Vagina (tissue), 2 donors: ENCODE data around the gene OR1A2.
"Not testable (repeated sequence)": the region's sequence is repeated elsewhere in the genome, so short reads cannot be mapped to it uniquely, and the experiment has no call there.

ENCODE experiments used
- CTCF ChIP-seq, 3 experiments: fragments of 450-650 bp in 2 of 3; fragments of 200-600 bp in 1 of 3; sonication (generic) in 1 of 3; IDR thresholded peaks; one replicate each; pipeline ENCODE4 v1.5.1; 2017 to 2019; ENCODE audit warnings: antibody characterized with exemption in 3 of 3, mild to moderate bottlenecking in 2 of 3, moderate library complexity in 2 of 3
- POLR2A ChIP-seq, 2 donors: fragments of 450-650 bp; IDR thresholded peaks; one replicate each; pipeline ENCODE4 v1.6.1; 2017; ENCODE audit warnings: antibody characterized with exemption in 2 of 2, mild to moderate bottlenecking in 2 of 2, moderate library complexity in 2 of 2
- POLR2AphosphoS5 ChIP-seq, 2 donors: sonication (generic); formaldehyde crosslinking; IDR thresholded peaks; one replicate each; pipeline ENCODE4 v1.9.0; 2017; ENCODE audit warnings: antibody characterized with exemption in 2 of 2, mild to moderate bottlenecking in 2 of 2, low read depth in 1 of 2; ENCODE audit not compliant: insufficient read depth in 1 of 2

- TF ChIP-seq CTCF (IDR thresholded peaks at IDR 0.05); POLR2AphosphoS5 (IDR thresholded peaks at IDR 0.05; ENCODE audit: insufficient read depth in 1 of 2, low read depth in 1 of 2); POLR2A (IDR thresholded peaks at IDR 0.05): not testable (repeated sequence)
Measured at GRCh38 chr17:3232300-3232699, 35.0 kb downstream of the OR1A2 start.
